Dermis blood vessel endothelial cell (primary cell): ENCODE results near the gene ANO7. TPM values are rescaled to one million over a fixed set of nuclear protein-coding genes. Genes with fewer than 3 reads are reported as not detected.

Source experiments
- DNase-seq: peaks from one replicate; pipeline ENCODE4 v3.0.0; 2010
- total RNA-seq: library from RNA; depleted of rRNA; stranded (reverse); fragments of >200 nt; gene quantifications from 2 replicates; pipeline ENCODE4 v1.2.3, GENCODE V29; 2014

ANO7 gene
- total RNA-seq, 1 donor from 2014 or later = 0.34 TPM

DNA sequence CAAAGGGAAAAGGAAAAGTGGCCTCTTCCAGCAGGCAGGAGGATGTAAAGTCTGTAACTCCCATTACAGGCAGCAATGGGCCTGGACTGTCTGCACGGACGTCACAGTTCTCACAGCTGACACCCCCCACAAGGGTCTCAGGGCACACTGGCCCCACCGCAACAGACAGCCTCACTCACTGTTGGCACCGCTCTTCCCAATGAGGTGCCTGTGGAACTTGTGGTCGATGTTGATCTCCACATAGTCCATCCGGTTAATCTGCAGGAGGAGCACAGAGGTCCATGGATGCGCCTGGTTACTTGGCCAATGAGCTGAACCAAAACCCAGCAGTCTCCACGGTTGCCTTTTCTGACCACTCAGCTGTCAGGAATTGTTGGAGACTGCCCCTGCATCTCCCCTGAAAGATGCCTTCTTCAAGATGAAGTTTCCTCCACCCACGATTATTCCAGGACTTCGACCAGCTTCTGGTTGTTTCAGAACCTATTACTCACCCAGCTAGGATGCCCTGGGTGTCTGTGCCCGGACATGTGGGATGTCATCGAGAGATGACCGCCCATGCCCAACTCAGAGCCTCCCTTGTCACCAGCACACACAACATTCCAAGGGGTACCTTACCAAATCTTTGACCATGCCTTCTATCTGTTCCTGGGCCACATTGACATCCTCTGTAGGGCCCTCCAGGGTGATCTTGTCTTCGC, 64.5 kb downstream of the ANO7 start:
- no peak for DNase-seq

DNA sequence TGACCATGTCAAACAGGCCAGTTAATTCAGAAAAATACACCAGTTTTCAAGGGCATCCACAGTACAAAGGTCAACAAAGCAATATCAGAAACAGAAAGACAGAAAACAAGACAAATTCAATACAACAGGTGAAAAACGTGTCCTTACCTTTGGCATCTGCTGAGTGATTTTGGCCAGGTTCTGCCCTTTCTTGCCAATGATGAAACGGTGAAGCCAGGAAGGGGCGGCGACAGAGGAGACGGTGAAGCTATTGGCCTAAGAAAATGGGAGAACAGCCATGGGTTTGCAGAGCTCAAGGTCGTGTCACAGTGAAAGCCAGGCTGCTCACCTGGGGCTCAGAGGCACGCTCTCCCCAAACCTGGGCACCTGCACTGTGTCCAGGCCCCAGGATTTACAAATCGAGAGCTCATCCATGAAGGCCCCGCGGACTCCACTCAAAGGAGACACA, 66.5 kb downstream of the ANO7 start:
- no peak for DNase-seq

DNA sequence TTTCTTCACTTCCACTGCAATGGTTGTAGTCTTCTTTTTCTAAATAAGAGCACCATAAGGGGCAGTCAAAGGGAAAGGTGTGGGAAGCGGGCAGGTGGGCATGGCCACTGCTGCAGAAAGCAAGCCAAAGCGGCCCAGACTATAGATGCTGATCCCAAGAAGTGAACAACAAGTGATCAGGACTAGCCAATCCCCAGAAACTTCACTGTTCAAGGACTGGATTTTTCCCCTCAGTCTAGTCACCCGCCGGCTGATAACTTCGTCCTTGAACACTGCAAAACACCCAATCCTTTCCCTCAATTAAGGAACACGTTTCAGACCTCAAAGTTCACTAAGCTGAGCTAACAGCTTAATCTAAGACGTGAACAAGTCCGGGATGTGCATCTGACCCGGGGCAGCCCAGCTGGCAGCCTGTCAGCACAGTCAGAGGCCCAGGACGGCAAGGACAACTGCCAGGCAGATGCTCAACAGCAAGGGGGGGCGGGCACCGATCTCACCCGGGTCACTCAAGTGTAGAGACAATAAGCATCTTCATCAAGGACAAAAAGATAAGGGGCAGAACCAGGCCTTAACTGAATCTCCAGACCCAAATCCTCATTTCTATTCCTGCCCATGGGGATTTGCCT, 67.2 kb downstream of the ANO7 start:
- no peak for DNase-seq

DNA sequence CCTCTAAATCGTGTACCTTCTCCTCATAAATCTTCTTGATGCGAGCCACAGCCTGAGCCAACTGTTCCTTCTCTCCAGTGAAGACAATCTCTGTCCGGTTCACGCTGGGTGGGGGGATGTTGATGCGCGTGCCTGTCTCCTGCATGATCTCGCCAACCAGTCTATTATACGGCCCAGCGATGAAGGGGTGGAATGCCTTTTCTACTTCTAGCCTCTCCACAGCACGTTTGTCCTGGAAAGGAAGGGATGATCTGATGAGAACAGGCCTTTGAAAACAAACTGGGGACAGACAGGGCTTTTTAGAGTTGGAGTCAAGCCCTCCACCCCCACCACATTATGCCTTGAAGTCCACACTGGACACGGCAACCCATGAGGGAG, 67.7 kb downstream of the ANO7 start:
- DNase-seq = no peak

DNA sequence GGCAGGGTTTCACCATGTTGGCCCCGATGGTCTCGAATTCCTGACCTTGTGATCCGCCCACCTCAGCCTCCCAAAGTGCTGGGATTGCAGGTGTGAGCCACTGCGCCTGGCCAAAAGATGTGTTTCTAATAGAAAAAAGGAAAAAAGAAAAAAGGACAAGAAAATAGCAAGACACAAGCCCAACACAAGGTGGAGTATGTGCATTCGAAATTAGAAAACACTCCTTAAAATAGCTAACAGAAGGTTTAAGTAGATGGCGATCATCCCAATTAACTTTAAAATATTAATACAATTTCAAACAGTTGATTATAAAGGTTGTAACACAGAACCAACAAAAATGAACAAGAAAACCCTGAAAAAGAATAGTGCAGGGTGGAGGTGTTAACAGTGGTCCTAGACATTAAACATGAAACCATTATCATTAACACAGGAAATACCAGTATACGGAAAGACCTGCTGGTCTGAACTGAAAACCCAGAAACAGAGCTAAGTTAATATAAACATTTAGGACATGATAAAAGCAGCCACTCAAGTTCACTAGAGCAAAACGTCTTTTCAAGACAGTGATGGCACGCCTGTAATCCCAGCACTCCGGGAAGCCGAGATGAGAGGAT, 69.0 kb downstream of the ANO7 start:
- no peak for DNase-seq

DNA sequence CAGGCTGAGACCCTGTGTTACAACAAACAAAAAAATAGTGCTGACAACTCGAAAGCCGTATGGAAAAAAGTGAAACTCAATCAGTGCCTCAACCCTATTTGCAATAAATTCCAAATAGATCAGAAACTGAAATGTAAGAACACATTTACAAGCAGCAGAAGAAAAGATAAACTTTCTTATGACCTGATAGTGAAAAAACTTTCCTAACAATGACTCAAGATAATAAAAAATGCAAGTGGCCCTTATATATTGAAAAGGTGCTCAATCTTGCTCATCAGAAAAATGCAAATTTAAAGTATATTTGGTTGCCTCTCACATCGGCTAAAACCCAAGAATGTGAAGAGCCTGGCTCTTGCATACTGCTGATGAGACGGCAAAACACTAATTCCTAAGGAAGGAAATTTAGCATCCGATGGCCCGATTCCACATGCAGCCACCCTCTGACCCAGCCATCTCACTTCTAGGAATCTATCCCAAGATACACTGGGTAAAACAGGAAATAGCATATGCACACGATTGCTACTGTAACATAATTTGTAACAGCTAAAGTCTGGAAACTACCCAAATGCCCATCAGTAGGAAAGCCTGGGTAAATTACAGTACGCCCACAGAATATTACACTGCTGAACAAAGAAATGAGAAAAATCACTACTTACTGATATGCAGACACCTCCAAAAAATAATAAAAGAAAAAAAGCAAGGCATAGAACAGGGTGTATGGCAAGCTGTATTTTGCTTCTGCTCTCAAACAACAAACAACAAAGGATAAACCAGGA, 70.2 kb downstream of the ANO7 start:
- DNase-seq = peak; percentile 58

DNA sequence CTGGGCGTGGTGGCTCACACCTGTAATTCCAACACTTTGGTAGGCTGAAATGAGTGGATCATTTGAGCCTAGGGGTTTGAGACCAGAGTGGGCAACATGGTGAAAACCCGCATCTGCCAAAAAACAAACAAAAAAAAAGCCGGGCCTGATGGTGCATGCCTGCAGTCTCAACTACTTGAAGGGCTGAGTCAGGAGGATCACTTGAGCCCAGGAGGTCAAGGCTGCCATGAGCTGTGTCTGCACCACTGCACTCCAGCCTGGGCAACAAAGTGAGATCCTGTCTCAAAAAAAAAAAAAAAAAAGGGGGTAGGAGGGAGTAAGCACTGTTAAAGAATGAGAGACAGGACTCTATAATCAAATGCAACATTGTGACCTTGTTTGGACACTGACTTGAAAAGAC, 72.4 kb downstream of the ANO7 start:
- DNase-seq = no peak

DNA sequence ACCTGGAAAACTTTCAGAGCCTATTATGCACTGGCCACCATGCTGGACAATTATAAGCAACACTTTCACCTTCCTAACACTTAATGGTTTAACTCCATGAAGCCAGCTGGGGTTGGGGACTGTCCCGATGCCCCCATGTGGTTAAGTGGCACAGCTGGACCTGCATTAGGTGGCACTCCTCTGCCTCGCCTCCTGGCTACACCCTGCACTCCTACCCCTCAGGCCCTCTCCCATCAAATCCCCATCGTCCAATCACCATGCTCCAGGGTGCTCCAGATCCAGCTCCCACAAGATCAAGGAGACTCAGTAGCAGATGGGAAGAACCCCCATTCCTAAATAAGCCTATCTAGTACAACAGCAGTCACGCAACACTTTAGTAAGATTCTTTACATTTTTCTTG, 73.2 kb downstream of the ANO7 start:
- DNase-seq = no peak

DNA sequence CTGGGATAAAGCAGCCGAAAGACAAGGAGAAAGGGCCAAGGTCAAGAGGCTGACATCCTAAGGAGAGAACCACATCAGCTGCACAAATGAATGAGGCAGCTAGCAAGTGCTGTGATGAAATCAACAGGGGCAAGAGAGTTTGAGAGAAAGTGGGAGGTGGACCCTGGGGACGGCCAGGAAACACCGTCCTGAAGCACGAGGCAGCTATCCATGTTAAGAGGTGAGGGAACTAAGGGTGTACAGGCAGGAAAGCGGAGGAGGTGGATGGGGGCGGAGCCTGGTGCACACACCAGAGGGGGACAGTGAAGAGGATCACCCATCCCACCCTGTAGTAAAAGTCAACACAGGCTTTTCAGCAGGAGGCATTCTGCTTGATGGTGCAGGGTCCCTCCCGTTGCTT, 74.6 kb downstream of the ANO7 start:
- DNase-seq = no peak

DNA sequence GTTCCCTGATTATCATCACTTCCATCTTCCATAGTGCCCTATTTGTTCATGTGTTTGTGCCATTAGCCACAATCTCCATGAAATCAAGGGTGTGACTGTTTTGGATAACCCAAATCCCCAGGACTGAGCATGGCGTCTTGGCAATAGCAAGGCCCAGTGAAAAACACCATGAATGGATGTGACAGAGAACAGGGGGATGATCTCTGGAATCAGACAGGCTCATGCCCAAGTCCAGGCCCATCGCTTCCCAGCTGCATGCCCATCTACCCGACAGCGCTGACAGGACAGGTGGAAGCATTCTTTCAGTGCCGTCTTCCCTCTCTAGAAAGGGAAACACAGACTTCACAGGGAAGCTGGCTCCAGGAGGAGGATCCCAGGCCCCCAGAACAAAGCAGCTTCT, 77.0 kb downstream of the ANO7 start:
- no peak for DNase-seq

DNA sequence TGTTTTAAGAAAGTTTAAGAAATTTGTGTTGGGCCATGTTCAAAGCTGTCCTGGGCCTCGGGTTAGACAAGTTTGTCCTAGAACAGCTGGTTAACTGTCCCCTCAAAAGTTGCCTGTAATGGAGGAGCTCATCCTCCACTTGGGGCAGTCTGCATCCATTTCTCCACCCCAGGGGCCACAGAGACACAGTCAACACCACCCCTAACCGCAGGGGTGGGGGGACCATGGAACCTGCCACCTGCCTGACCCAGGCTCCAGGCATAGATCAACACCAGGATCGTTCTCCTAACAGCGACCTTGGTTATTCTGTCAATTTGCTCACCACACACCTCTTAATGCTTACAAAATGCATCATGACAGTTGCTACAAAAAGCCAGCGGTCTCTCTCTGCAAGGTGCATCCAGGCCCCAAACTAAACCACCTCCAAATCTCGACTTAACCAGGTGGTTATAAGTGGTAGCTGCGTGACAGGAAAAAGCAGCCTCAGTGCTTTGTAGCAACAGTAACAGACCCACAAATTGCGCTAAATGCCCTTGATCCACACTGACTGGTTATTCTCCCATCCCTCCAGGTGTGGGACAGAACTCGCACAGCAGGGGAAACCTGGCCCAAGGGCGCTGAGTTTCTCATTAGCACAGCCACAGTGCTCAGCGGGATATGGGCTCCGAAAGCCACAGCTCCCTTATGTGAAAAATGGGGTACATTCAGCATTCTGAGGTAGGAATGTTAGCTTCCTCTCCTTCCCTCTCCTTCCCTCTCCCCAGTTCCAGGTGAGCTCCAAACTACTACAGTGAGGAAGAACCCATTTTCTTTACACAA, 79.0 kb downstream of the ANO7 start:
- no peak for DNase-seq

DNA sequence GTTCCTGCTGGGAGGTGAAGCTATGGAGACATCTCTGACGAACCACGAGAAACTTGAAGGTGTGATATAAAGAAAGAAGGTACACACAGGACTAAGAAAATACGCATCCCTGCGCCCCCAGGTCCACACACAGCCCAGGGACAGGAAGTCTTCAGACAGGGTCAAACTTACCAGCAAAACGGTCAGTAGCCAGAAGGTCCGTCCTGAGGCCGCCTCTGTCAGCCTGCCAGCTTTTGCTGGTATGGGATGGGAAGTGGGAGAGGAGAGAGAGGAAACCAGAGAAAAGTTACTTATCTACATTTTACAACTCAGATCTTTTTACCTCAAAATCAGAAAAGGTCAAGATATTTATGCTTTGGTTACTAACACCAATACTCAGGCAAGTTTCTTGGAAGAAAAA, 79.8 kb downstream of the ANO7 start:
- peak; percentile 45 for DNase-seq

DNA sequence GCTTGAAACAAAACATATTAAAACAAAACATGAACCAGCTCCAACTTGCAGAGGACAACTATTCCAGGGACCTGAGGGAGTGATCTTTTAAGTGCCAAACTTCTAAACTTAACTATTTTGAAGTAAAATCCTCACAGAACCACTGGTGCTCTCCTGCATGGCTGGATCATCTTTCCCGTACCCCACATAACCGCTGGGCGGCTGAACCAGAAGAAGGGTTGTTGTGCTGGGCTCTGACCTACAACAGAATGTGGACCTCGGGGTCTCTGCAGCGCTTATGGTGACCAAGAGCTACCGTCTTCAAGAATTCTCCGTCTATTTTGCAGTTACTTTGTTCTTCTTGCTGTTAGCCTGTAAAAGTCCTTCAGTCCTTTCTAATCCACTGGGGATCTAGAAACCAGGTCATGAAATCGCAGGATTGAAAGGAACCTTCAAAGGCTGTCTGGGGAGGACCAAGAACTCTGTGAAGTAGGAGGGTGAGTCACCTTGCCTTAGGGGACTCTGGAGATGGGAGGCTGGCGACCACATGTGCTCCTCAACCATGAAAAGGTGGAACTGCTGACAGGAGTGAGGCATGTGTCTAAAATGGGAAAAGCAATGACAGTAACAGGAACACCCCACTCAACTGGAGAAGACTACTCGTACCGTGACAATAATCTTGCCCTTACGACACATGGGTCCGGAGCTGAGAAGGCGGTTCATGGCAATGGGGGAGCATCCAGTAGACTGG, 80.4 kb downstream of the ANO7 start:
- no peak for DNase-seq

DNA sequence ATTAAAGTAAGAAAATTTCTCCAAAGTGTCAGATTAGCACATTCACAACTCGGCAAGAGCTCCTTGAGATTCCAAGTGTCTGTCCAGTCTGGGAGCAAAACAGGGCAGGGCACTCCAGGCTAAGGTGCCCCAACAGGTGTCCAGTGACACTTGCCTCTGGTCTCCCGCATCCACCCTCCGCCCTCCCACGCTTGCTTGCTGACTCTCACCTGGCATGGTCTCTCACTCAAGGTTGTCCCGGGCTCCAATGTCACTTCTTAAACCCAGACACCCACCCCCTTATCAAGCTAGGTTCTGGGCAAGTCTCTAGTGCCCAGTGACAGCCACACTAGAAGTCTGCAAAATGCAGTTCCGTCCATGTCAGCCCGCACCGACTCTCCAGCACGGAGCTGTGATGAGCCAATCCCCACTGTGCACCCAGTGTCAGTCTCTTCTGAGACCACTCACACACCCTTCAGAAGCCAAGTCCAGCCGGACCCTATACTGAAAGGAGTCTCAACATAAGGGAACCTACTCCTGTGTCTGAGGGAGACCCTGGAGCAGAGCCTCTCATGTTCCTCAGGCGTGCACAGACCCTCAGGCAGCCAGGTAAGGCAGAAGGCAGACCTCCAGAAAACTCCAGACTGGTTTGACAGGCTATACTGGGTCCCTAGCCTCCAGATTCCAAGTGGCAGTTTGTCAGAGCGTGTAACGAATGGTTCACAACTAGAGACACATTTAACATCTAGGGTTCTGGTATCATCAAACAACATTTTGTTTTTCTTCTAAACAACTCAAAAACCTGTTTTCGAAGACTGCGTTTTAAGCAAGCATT, 81.4 kb downstream of the ANO7 start:
- DNase-seq = no peak

DNA sequence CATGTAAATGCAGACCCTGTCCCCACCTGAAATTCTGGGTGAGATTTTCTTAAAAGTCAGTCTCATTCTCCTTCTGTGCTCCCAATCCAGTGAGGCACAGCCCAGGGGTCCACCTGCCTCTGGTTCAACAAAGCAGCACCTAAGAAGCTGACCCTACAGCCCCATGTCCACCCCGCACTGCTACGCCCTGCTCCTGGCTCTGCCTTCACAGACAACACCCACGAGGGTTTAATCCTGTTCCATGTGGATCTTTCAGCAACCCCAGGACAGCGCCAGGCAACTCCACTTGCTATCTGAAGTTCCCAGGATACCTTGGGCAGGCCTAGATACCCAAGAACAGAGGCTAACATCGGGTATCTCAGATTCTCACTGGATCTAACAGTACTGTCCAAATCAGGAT, 82.1 kb downstream of the ANO7 start:
- no peak for DNase-seq

DNA sequence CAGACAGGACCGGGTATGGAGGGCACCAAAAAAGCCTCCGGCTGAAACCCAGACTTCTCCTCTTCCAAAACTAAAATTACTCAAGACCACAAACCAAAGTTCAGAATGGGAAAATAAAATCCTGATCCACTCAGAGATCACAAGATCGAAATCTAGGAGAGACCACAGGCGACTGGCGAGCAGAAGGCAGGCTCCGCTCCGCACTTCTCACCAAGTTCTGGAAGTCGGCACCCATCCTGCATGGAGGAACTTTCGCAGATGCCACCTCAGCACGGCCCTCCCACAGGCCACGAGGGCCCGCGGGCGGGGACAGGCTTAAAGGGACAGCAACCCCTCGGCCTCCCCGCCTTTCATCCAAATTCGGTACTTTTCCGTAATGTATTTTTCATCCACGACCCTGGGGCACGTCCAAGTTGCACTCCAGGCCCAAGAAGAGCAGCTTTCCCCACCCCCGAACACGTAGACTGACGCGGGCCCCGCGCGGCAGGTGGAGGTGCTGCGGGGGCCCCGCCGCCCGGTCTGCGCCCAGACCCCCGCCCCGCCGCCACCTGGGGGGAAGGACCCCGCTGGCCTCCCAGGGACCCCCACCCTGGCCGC, 83.3 kb downstream of the ANO7 start:
- peak; percentile 87 for DNase-seq

DNA sequence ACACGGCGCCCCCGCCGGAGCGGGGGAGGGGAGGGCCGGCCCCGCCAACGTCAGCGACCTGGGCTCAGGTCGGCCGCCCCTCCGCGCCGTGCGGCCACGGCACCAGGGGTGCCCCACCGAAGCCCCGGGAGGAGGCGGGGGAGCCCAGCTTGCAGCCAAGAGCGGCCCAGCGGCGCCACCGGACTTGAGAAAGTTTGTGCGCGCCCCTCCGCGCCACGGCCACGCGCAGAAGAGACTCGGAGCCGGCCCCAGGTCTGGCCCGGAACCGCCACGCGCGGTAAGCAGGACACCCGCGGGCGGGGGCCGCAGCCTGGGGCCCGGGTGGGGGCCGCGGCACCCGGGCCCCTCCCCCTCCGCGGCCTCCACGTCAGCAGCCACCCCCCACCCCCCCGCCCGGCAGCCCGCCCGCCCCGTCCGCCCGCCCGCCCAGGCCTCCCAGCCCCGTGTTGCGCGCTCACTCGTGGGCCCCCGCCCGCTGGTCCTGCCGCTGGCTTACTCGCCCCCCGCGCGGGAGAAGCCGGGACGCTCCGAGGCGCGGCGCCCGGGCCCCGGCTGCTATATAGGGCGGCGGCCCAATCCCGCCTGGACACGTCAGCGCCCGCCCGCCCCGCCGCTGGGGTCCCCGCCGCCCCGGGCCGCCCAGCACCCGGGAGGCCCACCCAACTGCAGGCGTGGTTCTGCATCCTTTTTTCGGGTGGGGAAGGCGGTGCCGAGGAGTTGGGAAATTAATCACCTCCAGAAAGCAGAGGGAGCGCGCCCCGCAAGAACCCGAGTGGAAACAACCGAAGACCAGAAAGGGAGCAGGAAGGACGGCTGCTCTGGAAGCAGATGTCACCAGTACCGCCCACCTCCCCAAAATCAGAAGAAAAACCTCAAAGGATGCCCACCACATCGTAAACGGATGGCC, 84.1 kb downstream of the ANO7 start:
- DNase-seq = peak; percentile 64

DNA sequence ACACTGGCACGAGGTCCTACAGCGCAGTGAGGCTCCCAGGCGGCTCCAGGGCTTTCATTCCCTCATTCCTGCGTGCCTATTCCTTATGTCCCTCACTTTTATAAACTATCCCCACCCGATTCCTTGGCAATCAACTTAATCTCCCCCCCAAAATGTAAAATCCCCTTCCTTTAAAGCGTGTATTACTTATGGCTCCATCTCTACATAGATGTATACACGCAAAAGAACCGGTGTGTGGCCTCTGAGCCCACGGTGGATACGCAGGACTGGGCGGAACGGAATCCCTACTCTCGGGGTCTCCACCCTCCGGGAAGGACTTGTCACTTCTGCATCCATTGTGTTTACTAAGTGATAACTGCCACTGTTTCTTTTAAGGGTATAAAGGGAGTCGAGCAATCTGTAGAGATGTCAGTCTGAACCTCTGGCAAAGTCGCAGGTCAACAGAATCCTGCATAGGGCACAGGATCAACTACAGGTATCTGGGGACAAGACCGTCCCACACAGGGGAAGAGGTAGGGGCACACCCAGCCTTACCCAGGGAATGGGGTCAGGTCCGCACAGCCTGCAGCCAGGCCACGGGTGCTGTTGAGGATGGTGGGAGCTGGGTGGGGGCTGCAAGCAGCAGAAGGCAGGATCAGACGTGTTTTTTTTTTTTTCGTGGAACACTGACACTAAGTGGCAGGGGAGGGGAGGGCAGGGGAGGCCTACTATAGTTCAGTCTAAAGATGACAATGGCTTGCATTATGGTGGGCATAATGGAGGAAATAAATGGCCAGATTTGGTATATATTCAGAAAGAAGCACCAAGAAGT, 84.9 kb downstream of the ANO7 start:
- DNase-seq = peak; percentile 28

DNA sequence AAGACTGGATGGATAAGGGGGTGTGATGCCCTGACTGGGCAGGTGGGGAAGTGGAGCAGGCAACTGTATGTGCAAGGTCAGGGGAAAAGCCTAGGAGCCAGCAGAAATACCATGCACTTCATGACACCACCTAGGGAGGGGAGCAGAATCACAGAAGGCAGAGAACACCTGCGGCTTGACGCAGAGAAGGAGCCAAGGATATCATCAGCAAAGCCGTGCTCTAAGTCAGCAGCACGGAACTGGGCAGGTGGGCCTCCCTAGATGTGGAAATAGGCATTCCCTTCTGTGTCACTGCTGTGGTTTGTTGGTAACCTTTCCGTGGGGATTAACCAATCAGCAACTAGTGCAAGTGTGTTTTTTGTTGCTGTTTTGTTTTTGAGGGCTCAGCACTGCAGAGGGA, 85.7 kb downstream of the ANO7 start:
- no peak for DNase-seq
